Measurements from ENCODE around the gene ZBTB38. TPM values are rescaled to one million over a fixed set of nuclear protein-coding genes. Genes with fewer than 3 reads are reported as not detected.

ZBTB38 gene
- total RNA-seq, 1 donor from 2014 or later, result 24.5 TPM

- no peaks in the 10 kb centered on the region for H4K20me1 ChIP-seq (ENCODE audit: low read depth)
- H3F3A ChIP-seq (ENCODE audit: low read depth), result peaks cover 5% of the 10 kb centered on the region
- H3K4me3 ChIP-seq, result no peak overlapping the region
- no peaks in the 10 kb centered on the region for H3K79me2 ChIP-seq (ENCODE audit: low read depth)
- Mint-ChIP-seq H3K9me3 (no peaks in the 10 kb centered on the region), H3K4me3 (no peak overlapping the region), H3K4me1 (peaks cover 55% of the 10 kb centered on the region), H3K36me3 (peaks cover 28% of the 10 kb centered on the region), H3K27ac (peak overlapping the region; percentile 74), H3K27me3 (ENCODE audit: insufficient read depth, low read depth) (peaks cover 3% of the 10 kb centered on the region)
- H3K4me1 ChIP-seq, result peaks cover 4% of the 10 kb centered on the region
- H3K27ac ChIP-seq, result no peak overlapping the region
- no peaks in the 10 kb centered on the region for H3K27me3 ChIP-seq
- H3K9ac ChIP-seq, result no peak overlapping the region
- no peaks in the 10 kb centered on the region for H3K36me3 ChIP-seq
- no peak overlapping the region for H3K4me2 ChIP-seq
- TF ChIP-seq CTCF (IDR thresholded peaks at IDR 0.05) (no peak), EZH2 (IDR thresholded peaks at IDR 0.05) (no peak), EZH2phosphoT487 (IDR thresholded peaks at IDR 0.05) (no peak)
- H3K9me3 ChIP-seq (ENCODE audit: low read depth), result no peaks in the 10 kb centered on the region
- DNase-seq (ENCODE audit: low spot score), result no peak
- no peak overlapping the region for H2AFZ ChIP-seq (replicated peaks)
Observed at GRCh38 chr3:141372656-141373055, 4.4 kb downstream of the ZBTB38 start.

GRCh38 chr3:141373232-141373631 is 4.9 kb downstream of the ZBTB38 start:
- Histone ChIP-seq H3K36me3 (no peaks in the 10 kb centered on the region), H3K79me2 (ENCODE audit: low read depth) (no peaks in the 10 kb centered on the region), H3K27me3 (no peaks in the 10 kb centered on the region), H3K27ac (no peak overlapping the region), H4K20me1 (ENCODE audit: low read depth) (no peaks in the 10 kb centered on the region), H3K4me2 (no peak overlapping the region), H3K9ac (no peak overlapping the region), H3K4me3 (no peak overlapping the region), H3F3A (ENCODE audit: low read depth) (peaks cover 5% of the 10 kb centered on the region), H3K4me1 (peaks cover 4% of the 10 kb centered on the region), H3K9me3 (ENCODE audit: low read depth) (no peaks in the 10 kb centered on the region), H2AFZ (replicated peaks) (no peak overlapping the region)
- no peak overlapping the region for H3K4me3 Mint-ChIP-seq
- H3K36me3 Mint-ChIP-seq, result peaks cover 28% of the 10 kb centered on the region
- no peak for TF ChIP-seq CTCF (IDR thresholded peaks at IDR 0.05)
- no peak for TF ChIP-seq EZH2 (IDR thresholded peaks at IDR 0.05)
- no peak for TF ChIP-seq EZH2phosphoT487 (IDR thresholded peaks at IDR 0.05)
- no peak overlapping the region for H3K27ac Mint-ChIP-seq
- no peaks in the 10 kb centered on the region for H3K9me3 Mint-ChIP-seq
- H3K27me3 Mint-ChIP-seq (ENCODE audit: insufficient read depth, low read depth), result peaks cover 3% of the 10 kb centered on the region
- H3K4me1 Mint-ChIP-seq, result peaks cover 49% of the 10 kb centered on the region
- DNase-seq (ENCODE audit: low spot score), result no peak

- H3K4me2 ChIP-seq, result no peak overlapping the region
Observed at GRCh38 chr3:141373768-141374526, 5.6 kb downstream of the ZBTB38 start.

More at GRCh38 chr3:141373768-141374526, 5.6 kb downstream of the ZBTB38 start:
- Histone ChIP-seq H3K27ac (no peak overlapping the region), H3K27me3 (no peaks in the 10 kb centered on the region), H3F3A (ENCODE audit: low read depth) (peaks cover 5% of the 10 kb centered on the region), H3K4me3 (no peak overlapping the region), H3K9ac (no peak overlapping the region), H2AFZ (replicated peaks) (no peak overlapping the region), H3K79me2 (ENCODE audit: low read depth) (no peaks in the 10 kb centered on the region), H3K36me3 (no peaks in the 10 kb centered on the region), H4K20me1 (ENCODE audit: low read depth) (no peaks in the 10 kb centered on the region), H3K4me1 (peaks cover under 1% of the 10 kb centered on the region), H3K9me3 (ENCODE audit: low read depth) (no peaks in the 10 kb centered on the region)
- Mint-ChIP-seq H3K4me3 (no peak overlapping the region), H3K9me3 (no peaks in the 10 kb centered on the region), H3K36me3 (peaks cover 32% of the 10 kb centered on the region), H3K27ac (no peak overlapping the region), H3K27me3 (ENCODE audit: insufficient read depth, low read depth) (peaks cover 3% of the 10 kb centered on the region), H3K4me1 (peaks cover 42% of the 10 kb centered on the region)
- TF ChIP-seq EZH2 (IDR thresholded peaks at IDR 0.05), result no peak
- TF ChIP-seq CTCF (IDR thresholded peaks at IDR 0.05), result no peak
- no peak for TF ChIP-seq EZH2phosphoT487 (IDR thresholded peaks at IDR 0.05)
- no peak for DNase-seq (ENCODE audit: low spot score)
